ENCODE measurements around the gene ZNF44. TPM values are rescaled to one million over a fixed set of nuclear protein-coding genes. Genes with fewer than 3 reads are reported as not detected.

Gene ZNF44
- total RNA-seq, 1 experiment from 2014 or later = 4.8 TPM

GRCh38 chr19:12295191-12295590 is 508 bp upstream of the ZNF44 start:
- POLR2A ChIA-PET = interaction anchor here (1.0 to 3.3 kb wide), 7 partner anchors 38 to 200 kb away, joined by 3 to 10 read pairs (median 4); partner anchors contain the start of genes ZNF442, ZNF443, ZNF563 and ZNF799
- no peaks in the 10 kb centered on the region for H3K27me3 Mint-ChIP-seq (ENCODE audit: low read depth)
- ATAC-seq (no peak), DNase-seq (ENCODE audit: low spot score) (no peak)
- peaks cover 5% of the 10 kb centered on the region; the same call in 1 of the 2 replicates for H3K36me3 Mint-ChIP-seq
- TF ChIP-seq ZBTB21 (CRISPR knock-in tag; IDR thresholded peaks at IDR 0.05; ENCODE audit: borderline replicate concordance) = no peak
- no peak for TF ChIP-seq ZMAT4 (CRISPR knock-in tag; IDR thresholded peaks at IDR 0.05)
- no peak for TF ChIP-seq TP53 (CRISPR knock-in tag; IDR thresholded peaks at IDR 0.05)
- TF ChIP-seq ZNF425 (CRISPR knock-in tag; conservative IDR thresholded peaks at IDR 0.05) = no peak
- no peak for TF ChIP-seq FOXP1 (CRISPR knock-in tag; IDR thresholded peaks at IDR 0.05; ENCODE audit: borderline replicate concordance)
- no peak for TF ChIP-seq NFE2L1 (CRISPR knock-in tag; IDR thresholded peaks at IDR 0.05)
- peaks cover 24% of the 10 kb centered on the region for H3K4me1 Mint-ChIP-seq
- peak overlapping the region; percentile 97 for H3K4me3 Mint-ChIP-seq
- H3K27ac Mint-ChIP-seq = peak overlapping the region; percentile 97
- CTCF ChIA-PET = interaction anchor here (1.1 to 1.4 kb wide), 2 partner anchors 70 to 106 kb away, joined by 4 to 6 read pairs; partner anchors contain the start of genes ZNF442 and ZNF799
- no peaks in the 10 kb centered on the region for H3K9me3 Mint-ChIP-seq

DNA sequence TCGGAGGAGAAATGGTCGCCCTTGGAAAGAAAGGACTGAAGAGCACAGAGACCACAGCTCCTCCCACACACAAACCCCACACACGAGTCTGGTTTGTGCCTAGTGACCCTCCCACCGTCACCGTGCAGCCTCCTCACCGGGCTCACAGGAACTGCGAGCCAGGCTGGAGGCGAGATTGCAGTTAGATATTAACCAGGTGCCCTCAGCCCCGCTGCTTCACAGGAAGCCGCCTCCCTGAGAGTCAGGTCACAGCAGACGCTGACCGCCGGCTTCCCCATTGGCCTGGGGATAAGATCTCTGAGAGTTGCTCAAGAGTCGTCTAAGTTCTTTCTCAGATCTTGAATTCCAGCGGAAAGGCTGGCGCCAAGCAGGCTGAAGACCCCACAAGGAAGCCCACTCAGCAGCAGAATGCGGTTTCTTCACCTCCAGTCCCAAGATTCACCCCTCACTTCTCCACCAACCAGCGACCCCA is 870 bp downstream of the ZNF44 start:
- TF ChIP-seq ZNF263 (CRISPR knock-in tag; IDR thresholded peaks at IDR 0.05; ENCODE audit: low read depth) (no peak), GABPB1 (CRISPR knock-in tag; IDR thresholded peaks at IDR 0.05) (peak; percentile 46), ZNF317 (CRISPR knock-in tag; IDR thresholded peaks at IDR 0.05; ENCODE audit: borderline replicate concordance, low read depth) (no peak), PRDM15 (CRISPR knock-in tag; IDR thresholded peaks at IDR 0.05) (no peak)
- Mint-ChIP-seq H3K4me3 (peak overlapping the region; percentile 97), H3K27me3 (ENCODE audit: low read depth) (no peaks in the 10 kb centered on the region), H3K9me3 (no peaks in the 10 kb centered on the region), H3K4me1 (peaks cover 24% of the 10 kb centered on the region), H3K27ac (peak overlapping the region; percentile 95), H3K36me3 (peaks cover 5% of the 10 kb centered on the region; the same call in 1 of the 2 replicates)
- ATAC-seq = peak; percentile 18
- ChIA-PET POLR2A (interaction anchor here (0.5 to 3.3 kb wide), 4 partner anchors 38 to 596 kb away, joined by 3 to 10 read pairs (median 4); partner anchors contain the start of gene ZNF442), CTCF (interaction anchor here (1.0 to 1.4 kb wide), 2 partner anchors 72 to 234 kb away, joined by 4 to 6 read pairs; partner anchors contain the start of gene ZNF442)
- peak; percentile 50 for DNase-seq (ENCODE audit: low spot score)

DNA sequence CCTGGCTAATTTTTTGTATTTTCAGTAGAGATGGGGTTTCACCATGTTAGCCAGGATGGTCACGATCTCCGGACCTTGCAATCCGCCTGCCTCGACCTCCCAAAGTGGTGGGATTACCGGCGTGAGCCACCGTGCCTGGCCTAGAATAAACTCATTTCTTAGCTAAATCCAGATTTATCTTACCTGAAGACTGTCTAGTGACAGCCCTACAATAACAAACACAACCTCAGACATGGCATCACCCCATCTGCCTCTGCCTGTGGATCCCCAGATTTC is 5.0 kb downstream of the ZNF44 start:
- Mint-ChIP-seq H3K27ac (no peak overlapping the region), H3K36me3 (peaks cover 7% of the 10 kb centered on the region), H3K4me3 (no peak overlapping the region), H3K9me3 (no peaks in the 10 kb centered on the region), H3K4me1 (peaks cover 7% of the 10 kb centered on the region), H3K27me3 (ENCODE audit: low read depth) (no peaks in the 10 kb centered on the region)
- TF ChIP-seq GABPB1 (CRISPR knock-in tag; IDR thresholded peaks at IDR 0.05) = no peak
- TF ChIP-seq, protein P1, sequence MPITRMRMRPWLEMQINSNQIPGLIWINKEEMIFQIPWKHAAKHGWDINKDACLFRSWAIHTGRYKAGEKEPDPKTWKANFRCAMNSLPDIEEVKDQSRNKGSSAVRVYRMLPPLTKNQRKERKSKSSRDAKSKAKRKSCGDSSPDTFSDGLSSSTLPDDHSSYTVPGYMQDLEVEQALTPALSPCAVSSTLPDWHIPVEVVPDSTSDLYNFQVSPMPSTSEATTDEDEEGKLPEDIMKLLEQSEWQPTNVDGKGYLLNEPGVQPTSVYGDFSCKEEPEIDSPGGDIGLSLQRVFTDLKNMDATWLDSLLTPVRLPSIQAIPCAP (CRISPR knock-in tag; IDR thresholded peaks at IDR 0.05) = no peak
- TF ChIP-seq, protein P2, sequence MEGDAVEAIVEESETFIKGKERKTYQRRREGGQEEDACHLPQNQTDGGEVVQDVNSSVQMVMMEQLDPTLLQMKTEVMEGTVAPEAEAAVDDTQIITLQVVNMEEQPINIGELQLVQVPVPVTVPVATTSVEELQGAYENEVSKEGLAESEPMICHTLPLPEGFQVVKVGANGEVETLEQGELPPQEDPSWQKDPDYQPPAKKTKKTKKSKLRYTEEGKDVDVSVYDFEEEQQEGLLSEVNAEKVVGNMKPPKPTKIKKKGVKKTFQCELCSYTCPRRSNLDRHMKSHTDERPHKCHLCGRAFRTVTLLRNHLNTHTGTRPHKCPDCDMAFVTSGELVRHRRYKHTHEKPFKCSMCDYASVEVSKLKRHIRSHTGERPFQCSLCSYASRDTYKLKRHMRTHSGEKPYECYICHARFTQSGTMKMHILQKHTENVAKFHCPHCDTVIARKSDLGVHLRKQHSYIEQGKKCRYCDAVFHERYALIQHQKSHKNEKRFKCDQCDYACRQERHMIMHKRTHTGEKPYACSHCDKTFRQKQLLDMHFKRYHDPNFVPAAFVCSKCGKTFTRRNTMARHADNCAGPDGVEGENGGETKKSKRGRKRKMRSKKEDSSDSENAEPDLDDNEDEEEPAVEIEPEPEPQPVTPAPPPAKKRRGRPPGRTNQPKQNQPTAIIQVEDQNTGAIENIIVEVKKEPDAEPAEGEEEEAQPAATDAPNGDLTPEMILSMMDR (IDR thresholded peaks at IDR 0.05) = no peak
- no peak for TF ChIP-seq NR2C2 (CRISPR knock-in tag; IDR thresholded peaks at IDR 0.05)
- TF ChIP-seq RELA (CRISPR knock-in tag; IDR thresholded peaks at IDR 0.05; ENCODE audit: borderline replicate concordance) = no peak
- TF ChIP-seq ATF3 (CRISPR knock-in tag; conservative IDR thresholded peaks at IDR 0.05) = no peak
- TF ChIP-seq EMX1 (CRISPR knock-in tag; IDR thresholded peaks at IDR 0.05) = no peak
- TF ChIP-seq ZNF263 (CRISPR knock-in tag; IDR thresholded peaks at IDR 0.05; ENCODE audit: low read depth) = no peak
- TF ChIP-seq GTF2I (CRISPR knock-in tag; conservative IDR thresholded peaks at IDR 0.05) = no peak
- TF ChIP-seq NR1H2 (CRISPR knock-in tag; IDR thresholded peaks at IDR 0.05) = no peak
- TF ChIP-seq CREB1 (CRISPR knock-in tag; IDR thresholded peaks at IDR 0.05) = no peak
- TF ChIP-seq JUN (CRISPR knock-in tag; IDR thresholded peaks at IDR 0.05) = no peak
- TF ChIP-seq ZNF317 (CRISPR knock-in tag; IDR thresholded peaks at IDR 0.05; ENCODE audit: borderline replicate concordance, low read depth) = no peak
- no peak for TF ChIP-seq FOXJ3 (CRISPR knock-in tag; IDR thresholded peaks at IDR 0.05; ENCODE audit: borderline replicate concordance)
- TF ChIP-seq TEAD4 (CRISPR knock-in tag; IDR thresholded peaks at IDR 0.05) = no peak
- ChIA-PET CTCF (interaction anchor here (0.6 to 1.0 kb wide), 2 partner anchors 382 to 590 kb away, joined by 3 read pairs; no protein-coding TSS in a partner anchor), POLR2A (interaction anchor here (0.7 kb wide), 2 partner anchors 24 to 29 kb away, joined by 4 to 9 read pairs; no protein-coding TSS in a partner anchor)
- no peak for DNase-seq (ENCODE audit: low spot score)
- ATAC-seq = no peak
